Caco-2 (cell line): ENCODE data around the gene CITED2. TPM values are rescaled to one million over a fixed set of nuclear protein-coding genes. Genes with fewer than 3 reads are reported as not detected.

Experiments used
- BruUV-seq: library from RNA; stranded (reverse); fragments of 400-500 nt; replicated peaks from 2 replicates; lab custom pipeline; 2021; lab: Mats Ljungman, UMichigan
- CTCF ChIA-PET: fragments of 300-600 bp; sonication (Branson Sonifier 250); formaldehyde crosslinking; loops from one replicate; lab custom pipeline; 2022; ENCODE audit warnings: antibody characterized with exemption; lab: Charles Lee
- POLR2A ChIA-PET: fragments of 300-600 bp; sonication (Branson Sonifier 250); formaldehyde crosslinking; loops from one replicate; lab custom pipeline; 2022; ENCODE audit warnings: antibody characterized with exemption; lab: Charles Lee
- DNase-seq, 2 experiments: peaks; one replicate each; pipeline versions ENCODE4 v3.0.0 to v3.0.0-alpha.2; 2020 to 2022
- H3K27me3 ChIP-seq: replicated peaks from 2 replicates; pipeline ENCODE4 v1.6.0; 2011; ENCODE audit warnings: low read length; ENCODE audit not compliant: control insufficient read depth, insufficient read depth
- H3K36me3 ChIP-seq: 2 replicates; pipeline ENCODE4 v1.5.1; 2011; ENCODE audit warnings: low read length; ENCODE audit not compliant: control insufficient read depth, insufficient read depth
- H3K4me1 ChIP-seq: fragments of 250-450 bp; sonication (Bioruptor Pico); 2 replicates; pipeline ENCODE4 v1.5.1; 2020; ENCODE audit warnings: mild to moderate bottlenecking
- H3K4me3 ChIP-seq: 2 replicates; pipeline ENCODE4 v1.5.1; 2011; ENCODE audit warnings: low read depth, mild to moderate bottlenecking, control low read depth, low read length
- H3K9me3 ChIP-seq: fragments of 250-450 bp; sonication (Bioruptor Pico); 2 replicates; pipeline ENCODE4 v1.5.1; 2020; ENCODE audit warnings: mild to moderate bottlenecking, moderate library complexity
- H3K27ac Mint-ChIP-seq: one replicate; pipeline ENCODE4 v1.8.0; 2022; ENCODE audit warnings: mixed read lengths; ENCODE audit not compliant: unreplicated experiment
- H3K27me3 Mint-ChIP-seq: one replicate; pipeline ENCODE4 v1.8.0; 2022; ENCODE audit warnings: mixed read lengths; ENCODE audit not compliant: insufficient read depth, unreplicated experiment
- H3K36me3 Mint-ChIP-seq: one replicate; pipeline ENCODE4 v1.8.0; 2022; ENCODE audit warnings: mild to moderate bottlenecking, mixed read lengths; ENCODE audit not compliant: insufficient read depth, unreplicated experiment
- H3K4me1 Mint-ChIP-seq: one replicate; pipeline ENCODE4 v1.8.0; 2022; ENCODE audit warnings: low read depth, mixed read lengths; ENCODE audit not compliant: unreplicated experiment
- H3K4me3 Mint-ChIP-seq: one replicate; pipeline ENCODE4 v1.8.0; 2022; ENCODE audit warnings: mild to moderate bottlenecking, moderate library complexity, mixed read lengths; ENCODE audit not compliant: unreplicated experiment
- H3K9me3 Mint-ChIP-seq: one replicate; pipeline ENCODE4 v1.8.0; 2022; ENCODE audit warnings: mixed read lengths; ENCODE audit not compliant: unreplicated experiment
- CTCF ChIP-seq, 2 experiments: fragments of 200-600 bp in 1 of 2; IDR thresholded peaks; 1 replicate in 1 of 2; 2 replicates in 1 of 2; pipeline versions ENCODE4 v1.5.1 to v1.8.0; 2011 to 2022; ENCODE audit warnings: antibody characterized with exemption in 1 of 2, control low read depth in 1 of 2, inconsistent platforms in 1 of 2, low read depth in 1 of 2, low read length in 1 of 2, mild to moderate bottlenecking in 1 of 2, moderate library complexity in 1 of 2; ENCODE audit not compliant: insufficient read depth in 1 of 2, severe bottlenecking in 1 of 2, unreplicated experiment in 1 of 2
- intact Hi-C: fragments of 100-400 bp; cut with micrococcal nuclease; formaldehyde crosslinking; loops from one replicate; pipeline ENCODE4 v1.10.0; 2022; ENCODE audit not compliant: unreplicated experiment
- total RNA-seq: library from RNA; stranded (reverse); gene quantifications from 2 replicates; pipeline ENCODE4 v1.2.3, GENCODE V29; 2022

The CITED2 gene
- total RNA-seq, 1 experiment from 2014 or later: 78.0 TPM

GRCh38 chr6:139330306-139330705 lies 44.1 kb downstream of the CITED2 start:
- Mint-ChIP-seq H3K4me3 (no peak overlapping the region), H3K4me1 (no peaks in the 10 kb centered on the region), H3K9me3 (no peaks in the 10 kb centered on the region), H3K36me3 (no peaks in the 10 kb centered on the region), H3K27me3 (peaks cover 5% of the 10 kb centered on the region), H3K27ac (no peak overlapping the region)
- Histone ChIP-seq H3K4me3 (no peak overlapping the region), H3K4me1 (no peaks in the 10 kb centered on the region), H3K36me3 (no peaks in the 10 kb centered on the region), H3K9me3 (no peaks in the 10 kb centered on the region), H3K27me3 (no peaks in the 10 kb centered on the region)
- POLR2A ChIA-PET: no interaction called here
- no peak for DNase-seq
- CTCF ChIA-PET: no interaction called here
- TF ChIP-seq CTCF (IDR thresholded peaks at IDR 0.05; ENCODE audit: insufficient read depth in 1 of 2, low read depth in 1 of 2, low read length in 1 of 2, severe bottlenecking in 1 of 2, unreplicated experiment in 1 of 2): no peak
- intact Hi-C loops: no loop called here
- BruUV-seq: no TSS peak

- ChIA-PET CTCF (no interaction called here), POLR2A (no interaction called here)
- Mint-ChIP-seq H3K9me3 (no peaks in the 10 kb centered on the region), H3K27me3 (no peaks in the 10 kb centered on the region), H3K4me3 (no peak overlapping the region), H3K27ac (no peak overlapping the region), H3K4me1 (no peaks in the 10 kb centered on the region), H3K36me3 (no peaks in the 10 kb centered on the region)
- no peaks in the 10 kb centered on the region for H3K9me3 ChIP-seq
- DNase-seq: no peak
- no peak for TF ChIP-seq CTCF (IDR thresholded peaks at IDR 0.05; ENCODE audit: insufficient read depth in 1 of 2, low read depth in 1 of 2, low read length in 1 of 2, severe bottlenecking in 1 of 2, unreplicated experiment in 1 of 2)
- no peaks in the 10 kb centered on the region for H3K36me3 ChIP-seq
- no peaks in the 10 kb centered on the region for H3K27me3 ChIP-seq
- intact Hi-C loops: no loop called here
- H3K4me1 ChIP-seq: no peaks in the 10 kb centered on the region
- H3K4me3 ChIP-seq: no peak overlapping the region
- BruUV-seq: no TSS peak
Observed at GRCh38 chr6:139329224-139329623, 45.2 kb downstream of the CITED2 start.

GRCh38 chr6:139327038-139327437 lies 47.4 kb downstream of the CITED2 start:
- CTCF ChIA-PET: no interaction called here
- Histone ChIP-seq H3K36me3 (no peaks in the 10 kb centered on the region), H3K27me3 (no peaks in the 10 kb centered on the region), H3K9me3 (no peaks in the 10 kb centered on the region), H3K4me3 (no peak overlapping the region), H3K4me1 (peaks cover 4% of the 10 kb centered on the region; the same call in 1 of the 2 replicates)
- no TSS peak for BruUV-seq
- Mint-ChIP-seq H3K27me3 (no peaks in the 10 kb centered on the region), H3K4me3 (no peak overlapping the region), H3K27ac (no peak overlapping the region), H3K4me1 (no peaks in the 10 kb centered on the region), H3K9me3 (peaks cover 6% of the 10 kb centered on the region), H3K36me3 (no peaks in the 10 kb centered on the region)
- no peak for TF ChIP-seq CTCF (IDR thresholded peaks at IDR 0.05; ENCODE audit: insufficient read depth in 1 of 2, low read depth in 1 of 2, low read length in 1 of 2, severe bottlenecking in 1 of 2, unreplicated experiment in 1 of 2)
- DNase-seq: no peak
- intact Hi-C loops: no loop called here
- POLR2A ChIA-PET: no interaction called here
